ENCODE results near the gene XG.
"Not testable (repeated sequence)": the region's sequence is repeated elsewhere in the genome, so short reads cannot be mapped to it uniquely, and the experiment has no call there.

Gene XG

GRCh38 chrX:2785538-2785937 lies 33.7 kb downstream of the XG start:
- FAIRE-seq (no peak), DNase-seq (ENCODE audit: insufficient read length) (no peak)
- TF ChIP-seq TAF1 (IDR thresholded peaks at IDR 0.05; ENCODE audit: borderline replicate concordance, low read depth, low read length) (no peak), POLR2A (IDR thresholded peaks at IDR 0.05; ENCODE audit: low read depth, low read length) (no peak), POLR2AphosphoS5 (IDR thresholded peaks at IDR 0.05; ENCODE audit: low read depth, low read length) (no peak)

GRCh38 chrX:2788980-2789379 lies 37.1 kb downstream of the XG start:
- DNase-seq (ENCODE audit: insufficient read length) (no peak), FAIRE-seq (no peak)
- TF ChIP-seq TAF1 (IDR thresholded peaks at IDR 0.05; ENCODE audit: borderline replicate concordance, low read depth, low read length) = no peak
- TF ChIP-seq POLR2AphosphoS5 (IDR thresholded peaks at IDR 0.05; ENCODE audit: low read depth, low read length) = no peak
- TF ChIP-seq POLR2A (IDR thresholded peaks at IDR 0.05; ENCODE audit: low read depth, low read length) = no peak

DNA sequence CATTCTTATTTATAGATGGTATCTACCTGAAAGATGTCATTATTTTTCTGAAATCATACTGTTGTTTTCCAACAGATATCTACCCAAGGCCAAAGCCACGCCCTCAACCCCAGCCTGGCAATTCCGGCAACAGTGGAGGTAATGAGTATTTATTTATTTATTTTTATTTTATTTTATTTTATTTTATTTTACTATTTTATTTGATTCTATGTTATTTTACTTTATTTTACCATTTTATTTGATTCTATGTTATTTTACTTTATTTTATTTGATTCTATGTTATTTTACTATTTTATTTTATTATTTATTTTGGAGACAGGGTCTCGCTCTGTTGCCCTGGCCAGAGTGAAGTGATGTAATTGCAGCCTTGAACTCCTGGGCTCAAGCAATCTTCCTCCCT lies 37.7 kb downstream of the XG start:
- FAIRE-seq = no peak
- DNase-seq (ENCODE audit: insufficient read length) = no peak
- TF ChIP-seq POLR2A (IDR thresholded peaks at IDR 0.05; ENCODE audit: low read depth, low read length) (no peak), POLR2AphosphoS5 (IDR thresholded peaks at IDR 0.05; ENCODE audit: low read depth, low read length) (no peak), TAF1 (IDR thresholded peaks at IDR 0.05; ENCODE audit: borderline replicate concordance, low read depth, low read length) (no peak)

DNA sequence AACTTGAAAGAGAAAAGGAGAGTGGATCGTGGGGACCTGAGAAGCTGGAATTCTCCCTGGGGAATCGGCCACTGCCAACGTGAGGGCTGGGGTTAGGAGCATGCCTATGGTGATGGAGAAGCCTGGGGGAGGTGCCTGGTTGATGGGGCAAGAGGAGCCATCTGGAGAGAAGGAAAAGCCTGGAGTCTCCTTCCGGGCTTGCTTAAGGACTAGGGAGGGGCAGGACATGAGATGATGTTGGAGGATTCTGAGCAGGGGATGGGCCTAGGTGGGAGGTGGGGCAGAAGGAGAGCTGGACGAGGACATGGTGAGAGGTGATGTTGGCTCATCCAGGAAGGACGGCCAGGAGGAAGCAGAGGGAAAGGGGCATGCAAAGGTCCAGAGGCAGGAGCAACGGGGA lies 41.9 kb downstream of the XG start:
- no peak for TF ChIP-seq TAF1 (IDR thresholded peaks at IDR 0.05; ENCODE audit: borderline replicate concordance, low read depth, low read length)
- no peak for TF ChIP-seq POLR2AphosphoS5 (IDR thresholded peaks at IDR 0.05; ENCODE audit: low read depth, low read length)
- TF ChIP-seq POLR2A (IDR thresholded peaks at IDR 0.05; ENCODE audit: low read depth, low read length) = no peak
- FAIRE-seq (no peak), DNase-seq (ENCODE audit: insufficient read length) (no peak)

DNA sequence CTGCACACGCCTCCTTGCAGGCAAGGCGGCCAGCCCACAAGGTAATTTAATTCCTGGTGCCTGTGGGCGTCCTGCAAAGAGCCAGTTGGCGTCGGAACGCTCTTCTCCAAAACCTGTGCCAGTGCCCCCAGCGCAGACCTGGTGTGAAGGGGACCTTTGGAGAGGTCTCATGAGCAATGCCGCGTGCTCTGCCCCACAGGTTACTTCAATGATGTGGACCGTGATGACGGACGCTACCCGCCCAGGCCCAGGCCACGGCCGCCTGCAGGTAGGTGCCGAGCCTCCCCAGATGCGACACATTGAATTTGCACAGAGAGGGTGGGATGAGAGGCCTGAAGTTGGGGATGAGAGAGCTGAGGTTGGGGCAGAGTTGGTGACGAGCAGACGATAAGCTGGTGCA lies 42.5 kb downstream of the XG start:
- DNase-seq (ENCODE audit: insufficient read length) (no peak), FAIRE-seq (no peak)
- TF ChIP-seq POLR2AphosphoS5 (IDR thresholded peaks at IDR 0.05; ENCODE audit: low read depth, low read length) = no peak
- no peak for TF ChIP-seq TAF1 (IDR thresholded peaks at IDR 0.05; ENCODE audit: borderline replicate concordance, low read depth, low read length)
- no peak for TF ChIP-seq POLR2A (IDR thresholded peaks at IDR 0.05; ENCODE audit: low read depth, low read length)

- FAIRE-seq = not testable (repeated sequence)
Measured at GRCh38 chrX:2796808-2797207, 45.0 kb downstream of the XG start.

DNA sequence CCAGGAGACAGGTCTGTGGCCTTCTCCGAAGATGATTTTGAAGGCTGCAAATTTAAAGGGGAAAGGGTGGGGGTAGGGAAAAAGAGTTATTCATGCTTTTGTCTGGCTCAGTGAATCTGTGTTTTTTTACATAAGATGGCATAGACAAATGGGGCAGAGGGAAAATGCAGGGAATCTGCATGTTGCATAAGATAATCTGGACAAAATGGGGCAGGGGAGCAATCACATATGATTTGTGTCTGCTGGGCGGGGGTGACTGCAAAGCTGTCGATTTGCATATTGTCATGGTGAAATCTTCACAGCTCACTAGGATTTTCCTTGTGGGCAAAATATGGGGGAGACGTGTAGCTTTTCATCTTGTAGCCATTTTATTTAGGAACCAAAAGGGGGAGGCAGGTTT lies 47.5 kb downstream of the XG start:
- DNase-seq (ENCODE audit: insufficient read length) = no peak
- TF ChIP-seq POLR2A (IDR thresholded peaks at IDR 0.05; ENCODE audit: low read depth, low read length) (no peak), TAF1 (IDR thresholded peaks at IDR 0.05; ENCODE audit: borderline replicate concordance, low read depth, low read length) (no peak), POLR2AphosphoS5 (IDR thresholded peaks at IDR 0.05; ENCODE audit: low read depth, low read length) (no peak)
- peak; percentile 53 for FAIRE-seq

More at GRCh38 chrX:2796808-2797207, 45.0 kb downstream of the XG start:
- DNase-seq (ENCODE audit: insufficient read length) = not testable (repeated sequence)

- FAIRE-seq = peak; percentile 30
Measured at GRCh38 chrX:2799980-2800379, 48.1 kb downstream of the XG start.

DNA sequence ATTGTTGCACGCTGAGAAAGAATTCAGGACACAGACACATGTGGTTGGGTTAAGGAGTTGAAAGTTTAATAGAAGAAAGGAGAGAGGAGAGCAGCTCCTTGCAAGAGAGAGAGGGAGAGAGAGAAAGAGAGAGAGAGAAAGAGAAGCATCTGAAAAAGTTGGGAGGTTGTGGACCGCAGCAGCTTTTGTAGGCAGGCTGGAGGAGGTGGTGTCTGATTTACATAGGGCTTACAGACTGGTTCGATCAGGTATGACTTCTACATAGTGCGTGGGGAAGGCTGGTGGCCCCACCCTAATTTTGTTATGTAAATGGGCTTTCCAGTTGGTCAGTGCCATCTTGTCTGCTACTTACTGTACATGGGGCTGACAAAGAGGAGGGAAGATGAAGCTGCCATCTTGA lies 49.4 kb downstream of the XG start:
- DNase-seq (ENCODE audit: insufficient read length) (no peak), FAIRE-seq (no peak)
- TF ChIP-seq POLR2AphosphoS5 (IDR thresholded peaks at IDR 0.05; ENCODE audit: low read depth, low read length) = no peak
- no peak for TF ChIP-seq TAF1 (IDR thresholded peaks at IDR 0.05; ENCODE audit: borderline replicate concordance, low read depth, low read length)
- TF ChIP-seq POLR2A (IDR thresholded peaks at IDR 0.05; ENCODE audit: low read depth, low read length) = no peak

More at GRCh38 chrX:2799980-2800379, 48.1 kb downstream of the XG start:
- DNase-seq (ENCODE audit: insufficient read length) = not testable (repeated sequence)

DNA sequence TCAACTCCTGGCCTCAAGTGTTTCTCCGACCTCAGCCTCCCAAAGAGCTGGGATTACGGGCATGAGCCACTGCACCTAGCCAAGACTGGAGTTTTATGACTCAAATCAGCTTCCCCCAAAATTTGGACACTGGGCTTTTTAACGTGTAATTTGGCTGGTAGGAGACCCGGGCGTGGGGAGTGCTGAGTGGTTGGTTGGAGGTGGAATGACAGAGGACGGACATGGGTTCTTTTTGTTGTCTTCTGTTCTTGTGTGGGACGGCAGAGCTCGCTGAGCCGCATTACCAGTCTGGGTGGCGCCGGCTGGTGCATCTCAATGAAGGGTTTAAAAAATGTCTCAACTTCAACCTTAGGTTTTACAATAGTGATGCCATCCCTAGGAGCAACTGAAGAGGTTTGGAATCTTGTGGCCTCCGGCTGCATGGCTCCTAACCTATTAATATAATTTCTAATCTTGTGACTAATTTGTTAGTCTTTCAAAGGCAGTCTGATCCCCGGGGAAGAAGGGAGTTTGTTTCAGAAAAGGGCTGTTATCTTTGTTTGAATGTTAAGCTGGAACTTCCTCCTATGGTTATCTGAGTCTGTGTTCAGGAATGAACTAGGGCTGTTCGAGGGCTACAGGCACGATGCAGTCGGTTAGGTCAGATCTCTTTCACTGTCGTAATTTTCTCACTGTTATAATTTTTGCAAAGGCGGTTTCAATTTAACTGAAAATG lies 50.7 kb downstream of the XG start:
- not testable (repeated sequence) for FAIRE-seq

GRCh38 chrX:2803486-2803885 lies 51.6 kb downstream of the XG start:
- not testable (repeated sequence) for DNase-seq (ENCODE audit: insufficient read length); FAIRE-seq

More for the DNA sequence above, 50.7 kb downstream of the XG start:
- DNase-seq (ENCODE audit: insufficient read length) = not testable (repeated sequence)

DNA sequence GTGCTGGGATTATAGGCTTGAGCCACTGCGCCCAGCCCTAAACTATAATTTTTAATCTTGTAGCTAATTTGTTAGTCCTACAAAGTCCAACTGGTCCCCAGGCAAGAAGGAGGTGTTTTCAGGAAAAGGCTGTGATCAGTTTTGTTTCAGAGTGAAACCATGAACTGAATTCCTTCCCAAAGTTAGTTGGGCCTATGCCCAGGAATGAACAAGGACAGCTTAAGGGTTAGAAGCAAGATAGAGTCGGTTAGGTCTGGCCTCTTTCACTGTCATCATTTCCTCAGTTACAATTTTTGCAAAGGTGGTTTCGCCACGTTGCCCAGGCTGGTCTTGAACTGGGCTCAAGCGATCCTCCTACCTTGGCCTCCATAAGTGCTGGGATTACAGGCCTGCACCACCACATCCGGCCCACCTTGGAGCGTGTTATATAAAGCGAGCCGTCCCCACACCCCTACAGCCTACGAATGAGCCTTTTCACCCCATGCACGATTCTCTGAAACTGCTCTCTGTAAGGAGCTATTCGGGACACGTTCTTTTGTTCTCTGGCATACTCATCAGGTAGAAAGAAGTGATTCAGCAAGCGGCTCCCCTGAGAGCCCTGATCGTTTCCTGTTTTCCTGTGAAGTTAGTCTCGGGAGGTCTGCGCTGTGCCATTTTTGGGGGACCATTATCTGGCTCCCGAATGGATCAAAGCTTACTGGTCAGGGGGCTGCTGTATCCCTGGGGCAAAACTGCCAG lies 52.4 kb downstream of the XG start:
- FAIRE-seq = peak; percentile 54
- not testable (repeated sequence) for DNase-seq (ENCODE audit: insufficient read length)

- FAIRE-seq; DNase-seq (ENCODE audit: insufficient read length): not testable (repeated sequence)
Measured at GRCh38 chrX:2804858-2805257, 53.0 kb downstream of the XG start.
